Sigmoid colon (tissue), 7 donors: ENCODE measurements around the gene DAGLA. TPM values are rescaled to one million over a fixed set of nuclear protein-coding genes. Genes with fewer than 3 reads are reported as not detected.

ENCODE experiments used
- DNase-seq: peaks from one replicate; pipeline ENCODE4 v3.0.0-alpha.2; 2019
- H3K27ac ChIP-seq, 4 donors: fragments of 200-600 bp; sonication (generic); one replicate each; pipeline ENCODE4 v1.5.1; 2016 to 2019; ENCODE audit warnings: mild to moderate bottlenecking in 1 of 4
- H3K27me3 ChIP-seq, 3 donors: fragments of 200-600 bp; sonication (generic); one replicate each; pipeline ENCODE4 v1.5.1; 2019; ENCODE audit warnings: mild to moderate bottlenecking in 1 of 3
- H3K36me3 ChIP-seq, 4 donors: fragments of 200-600 bp; sonication (generic); one replicate each; pipeline ENCODE4 v1.5.1; 2016 to 2019
- H3K4me1 ChIP-seq, 4 donors: fragments of 200-600 bp; sonication (generic); one replicate each; pipeline ENCODE4 v1.5.1; 2017 to 2019
- H3K4me3 ChIP-seq, 4 donors: fragments of 200-600 bp; sonication (generic); one replicate each; pipeline ENCODE4 v1.5.1; 2017 to 2019; ENCODE audit warnings: mild to moderate bottlenecking in 2 of 4, moderate library complexity in 1 of 4
- H3K9me3 ChIP-seq, 4 donors: fragments of 200-600 bp in 3 of 4; sonication (generic) in 3 of 4; one replicate each; pipeline versions ENCODE4 v1.5.1 to v1.6.1; 2013 to 2019
- EP300 ChIP-seq, 4 donors: sonication (generic); formaldehyde crosslinking; IDR thresholded peaks; one replicate each; pipeline ENCODE4 v1.6.1; 2017; ENCODE audit warnings: antibody characterized with exemption in 4 of 4
- POLR2A ChIP-seq, 2 donors: fragments of 450-650 bp; IDR thresholded peaks; one replicate each; pipeline ENCODE4 v1.6.1; 2016; ENCODE audit warnings: antibody characterized with exemption in 2 of 2, mild to moderate bottlenecking in 2 of 2, moderate library complexity in 2 of 2
- POLR2AphosphoS5 ChIP-seq, 4 donors: sonication (generic); formaldehyde crosslinking; IDR thresholded peaks; one replicate each; pipeline ENCODE4 v1.6.1; 2017; ENCODE audit warnings: antibody characterized with exemption in 4 of 4
- WGBS, 2 donors: extraction: QIAGEN DNeasy Blood & Tissue Kit; methylation state at CpG; one replicate each; pipeline ENCODE4 v1.1.7; 2013; 5-methylcytosine and 5-hydroxymethylcytosine counted together
- intact Hi-C: fragments of 100-400 bp; cut with DNase I; formaldehyde crosslinking; loops from one replicate; pipeline ENCODE4 v1.15.1; 2023
- polyA plus RNA-seq, 3 donors: library from polyadenylated mRNA; stranded (reverse); fragments of 200-250 nt; gene quantifications; one replicate each; pipeline ENCODE4 v1.2.3, GENCODE V29; 2013
- total RNA-seq, 4 donors: library from RNA; depleted of rRNA; stranded (reverse); fragments of >200 nt; gene quantifications; one replicate each; pipeline ENCODE4 v1.1.0, GENCODE V29; 2016
- TF ChIP-seq, protein P1 (sequence below), 4 experiments: fragments of 450-650 bp in 3 of 4; fragments of 200-600 bp in 1 of 4; IDR thresholded peaks; one replicate each; pipeline ENCODE4 v1.5.1; 2016 to 2019; ENCODE audit warnings: antibody characterized with exemption in 4 of 4, mild to moderate bottlenecking in 3 of 4, moderate library complexity in 2 of 4
- donor health status: healthy with polysubstance abuse.
- donor health status: Bipolar disorder and iron deficiency.
- donor health status: healthy.

Gene DAGLA
- total and polyA plus RNA-seq, 7 donors, result 1.8 to 6.2 (median 2.1) TPM

DNA sequence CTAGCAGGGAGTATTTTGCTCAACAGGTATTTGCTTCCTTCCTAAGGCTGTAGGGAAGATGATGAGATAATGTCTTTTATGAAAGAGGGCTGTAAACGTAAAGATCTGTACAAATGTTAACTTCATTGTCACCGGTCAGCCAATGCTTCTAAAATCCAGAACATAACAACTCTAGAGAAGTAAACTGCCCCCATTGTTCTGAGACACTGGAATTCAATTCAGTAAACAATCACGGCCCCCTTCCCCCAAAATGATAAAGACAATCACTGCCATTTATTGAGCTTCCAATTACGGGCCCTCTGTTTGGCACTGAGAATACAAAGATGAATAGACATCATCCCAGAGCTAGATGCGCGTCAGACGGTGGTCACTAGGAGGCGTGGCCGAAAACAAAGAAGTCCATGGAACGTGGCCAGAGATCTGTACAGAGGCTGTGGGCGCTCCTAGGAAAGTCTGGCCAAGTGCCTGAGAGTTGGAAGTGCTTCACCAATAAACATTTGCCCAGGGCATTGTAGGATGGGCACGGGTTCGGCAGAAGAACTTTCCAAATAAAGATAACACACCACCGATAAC, 111.6 kb downstream of the DAGLA start:
- Histone ChIP-seq H3K9me3 (no peaks in the 10 kb centered on the region), H3K36me3 (peaks cover 19 to 44% (median 28%) of the 10 kb centered on the region in 4 donors), H3K4me1 (peaks cover 0 to 26% (median 19%) of the 10 kb centered on the region in 4 donors), H3K27ac (peak overlapping the region; percentile 92 to 94 (median 93)), H3K4me3 (peak overlapping the region; percentile 62 to 89 (median 73)), H3K27me3 (no peaks in the 10 kb centered on the region)
- peak in 2 of 4 donors; percentile 7 to 14 for TF ChIP-seq POLR2AphosphoS5 (IDR thresholded peaks at IDR 0.05)
- TF ChIP-seq, protein P1, sequence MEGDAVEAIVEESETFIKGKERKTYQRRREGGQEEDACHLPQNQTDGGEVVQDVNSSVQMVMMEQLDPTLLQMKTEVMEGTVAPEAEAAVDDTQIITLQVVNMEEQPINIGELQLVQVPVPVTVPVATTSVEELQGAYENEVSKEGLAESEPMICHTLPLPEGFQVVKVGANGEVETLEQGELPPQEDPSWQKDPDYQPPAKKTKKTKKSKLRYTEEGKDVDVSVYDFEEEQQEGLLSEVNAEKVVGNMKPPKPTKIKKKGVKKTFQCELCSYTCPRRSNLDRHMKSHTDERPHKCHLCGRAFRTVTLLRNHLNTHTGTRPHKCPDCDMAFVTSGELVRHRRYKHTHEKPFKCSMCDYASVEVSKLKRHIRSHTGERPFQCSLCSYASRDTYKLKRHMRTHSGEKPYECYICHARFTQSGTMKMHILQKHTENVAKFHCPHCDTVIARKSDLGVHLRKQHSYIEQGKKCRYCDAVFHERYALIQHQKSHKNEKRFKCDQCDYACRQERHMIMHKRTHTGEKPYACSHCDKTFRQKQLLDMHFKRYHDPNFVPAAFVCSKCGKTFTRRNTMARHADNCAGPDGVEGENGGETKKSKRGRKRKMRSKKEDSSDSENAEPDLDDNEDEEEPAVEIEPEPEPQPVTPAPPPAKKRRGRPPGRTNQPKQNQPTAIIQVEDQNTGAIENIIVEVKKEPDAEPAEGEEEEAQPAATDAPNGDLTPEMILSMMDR (IDR thresholded peaks at IDR 0.05), result no peak
- no peak for TF ChIP-seq POLR2A (IDR thresholded peaks at IDR 0.05)
- TF ChIP-seq EP300 (IDR thresholded peaks at IDR 0.05), result no peak
- peak; percentile 90 for DNase-seq
- 2 to 4% methylated on average over 14 of the region's 14 CpGs for WGBS, 2 donors
- intact Hi-C loops, result loop anchor here (2.0 kb wide), 1 partner anchor 23 kb away; no protein-coding TSS in a partner anchor

DNA sequence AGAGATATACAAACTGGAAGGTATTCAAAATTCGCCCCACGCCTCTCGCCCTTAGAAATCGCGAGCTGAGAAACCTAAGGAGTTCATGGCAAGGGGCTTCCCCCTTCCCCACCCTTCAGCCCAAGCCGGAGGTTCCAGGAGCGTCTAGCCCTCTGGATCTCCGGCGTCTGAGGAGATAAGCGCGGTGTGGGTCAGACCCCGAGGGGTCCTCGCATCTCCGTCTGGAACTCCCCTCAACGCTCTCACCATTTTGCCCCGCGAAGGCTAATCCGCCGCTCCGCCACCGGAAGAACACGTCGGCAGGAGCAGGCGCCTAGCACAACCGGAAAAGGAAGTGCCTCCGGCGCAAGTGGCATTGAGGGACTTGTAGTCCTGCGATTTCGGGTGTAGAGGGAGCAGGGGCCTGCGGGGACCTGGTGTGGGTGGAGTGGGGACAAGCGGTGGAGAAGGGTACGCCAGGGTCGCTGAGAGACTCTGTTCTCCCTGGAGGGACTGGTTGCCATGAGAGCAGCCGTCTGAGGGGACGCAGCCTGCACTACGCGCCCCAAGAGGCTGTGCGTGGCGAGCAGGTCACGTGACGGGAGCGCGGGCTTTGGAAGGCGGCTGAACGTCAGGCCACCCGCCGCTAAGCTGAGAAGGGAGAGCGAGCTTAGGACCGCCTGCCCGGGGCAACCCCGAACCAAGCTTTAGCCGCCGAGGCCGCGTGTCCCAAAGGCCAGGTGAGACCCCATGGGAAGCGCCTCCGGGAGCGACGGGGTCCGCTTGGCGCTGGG, 112.3 kb downstream of the DAGLA start, which contains the start of the genes FEN1 and TMEM258:
Gene FEN1, plus strand, starts transcription at position 602 of the 773 bp plus-strand sequence. CDS start 2,451 bp downstream, outside the sequence.
Gene TMEM258, minus strand, starts transcription at position 290 of the 773 bp plus-strand sequence. Its CDS starts 41 bp downstream, at position 249.
- no peaks in the 10 kb centered on the region for H3K9me3 ChIP-seq
- peak within 1 kb of the TSS; percentile 62 to 89 (median 73) for H3K4me3 ChIP-seq
- peaks cover 13 to 38% (median 23%) of the 10 kb centered on the region in 4 donors for H3K36me3 ChIP-seq
- peak within 1 kb of the TSS; percentile 92 to 94 (median 93) for H3K27ac ChIP-seq
- H3K4me1 ChIP-seq, result peaks cover 0 to 28% (median 21%) of the 10 kb centered on the region in 4 donors
- intact Hi-C loops, result loop anchor here (2.0 kb wide), 1 partner anchor 22 kb away; no protein-coding TSS in a partner anchor
- 0% methylated on average over 61 of the region's 61 CpGs for WGBS, 2 donors
- TF ChIP-seq EP300 (IDR thresholded peaks at IDR 0.05) (no peak), POLR2AphosphoS5 (IDR thresholded peaks at IDR 0.05) (peak; percentile 87 to 92 (median 90)), POLR2A (IDR thresholded peaks at IDR 0.05) (peak; percentile 56 to 68)
- TF ChIP-seq, protein P1 (IDR thresholded peaks at IDR 0.05), result peak in 2 of 4 experiments; percentile 4 to 36
- DNase-seq, result peak; percentile 94
- no peaks in the 10 kb centered on the region for H3K27me3 ChIP-seq

DNA sequence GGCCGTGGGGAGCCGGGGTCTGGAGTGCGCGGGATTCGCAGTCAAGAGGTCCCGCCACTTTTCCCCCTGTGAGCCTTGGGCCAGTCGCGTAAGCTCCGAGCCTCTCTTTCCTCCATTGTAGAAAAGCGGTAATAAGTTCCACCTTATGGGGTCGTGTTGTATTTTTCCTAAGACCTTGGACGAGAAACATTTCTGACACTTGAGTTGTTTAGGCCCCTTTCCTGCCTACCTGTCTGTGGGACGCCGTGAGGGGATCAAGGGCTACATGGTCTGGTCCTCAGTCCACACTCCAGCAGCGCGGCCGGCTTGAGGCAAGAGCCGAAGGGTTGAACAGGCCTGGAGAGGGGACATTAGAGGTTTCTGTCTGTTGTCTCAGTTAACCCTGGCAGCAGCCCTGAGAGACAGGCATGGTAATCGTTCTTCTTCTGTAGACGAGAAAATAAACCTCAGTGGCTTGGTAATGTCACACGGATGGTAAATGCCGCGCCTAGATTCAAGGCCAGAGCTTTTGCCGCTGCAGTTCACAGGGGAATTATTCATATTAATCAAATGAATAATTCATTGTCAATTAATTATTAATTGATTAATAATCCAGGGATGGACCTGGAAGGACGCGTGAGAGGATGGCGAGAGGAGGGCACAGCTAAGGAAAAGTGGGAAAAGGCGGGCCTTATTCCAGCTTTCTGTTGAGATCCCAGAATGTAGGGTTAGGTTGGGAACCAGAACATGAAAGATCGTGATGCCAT, 113.1 kb downstream of the DAGLA start:
- no peaks in the 10 kb centered on the region for H3K27me3 ChIP-seq
- intact Hi-C loops, result loop anchor here (2.0 kb wide), 1 partner anchor 22 kb away; no protein-coding TSS in a partner anchor
- H3K4me1 ChIP-seq, result peaks cover 0 to 31% (median 24%) of the 10 kb centered on the region in 4 donors
- H3K36me3 ChIP-seq, result peaks cover 10 to 30% (median 16%) of the 10 kb centered on the region in 4 donors
- peak overlapping the region; percentile 62 to 89 (median 73) for H3K4me3 ChIP-seq
- H3K9me3 ChIP-seq, result no peaks in the 10 kb centered on the region
- TF ChIP-seq EP300 (IDR thresholded peaks at IDR 0.05), result no peak
- TF ChIP-seq, protein P1 (IDR thresholded peaks at IDR 0.05), result no peak
- no peak for TF ChIP-seq POLR2AphosphoS5 (IDR thresholded peaks at IDR 0.05)
- TF ChIP-seq POLR2A (IDR thresholded peaks at IDR 0.05), result no peak
- DNase-seq, result no peak
- peak overlapping the region; percentile 92 to 94 (median 93) for H3K27ac ChIP-seq
- WGBS, 2 donors, result 3 to 5% methylated on average over 29 of the region's 29 CpGs

DNA sequence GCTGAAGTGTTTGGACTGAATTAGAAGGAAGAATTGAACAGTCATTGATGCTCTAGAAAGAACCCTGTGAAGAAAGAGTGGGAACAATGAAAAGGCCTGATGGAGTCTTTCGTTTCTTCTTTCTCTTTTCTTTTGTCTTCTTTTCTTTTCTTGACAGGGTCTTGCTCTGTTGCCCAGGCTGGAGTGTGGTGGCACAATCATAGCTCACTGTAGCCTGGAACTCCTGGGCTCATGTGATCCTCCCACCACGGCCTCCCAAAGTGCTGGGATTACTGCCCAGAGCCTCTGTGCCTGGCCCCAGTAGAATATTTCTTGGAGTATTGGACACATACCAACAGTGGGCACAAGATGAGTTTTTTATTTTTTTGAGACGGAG, 113.6 kb downstream of the DAGLA start:
- no peak for DNase-seq
- intact Hi-C loops, result loop anchor here (2.0 kb wide), 1 partner anchor 21 kb away; no protein-coding TSS in a partner anchor
- H3K27me3 ChIP-seq, result no peaks in the 10 kb centered on the region
- TF ChIP-seq POLR2AphosphoS5 (IDR thresholded peaks at IDR 0.05) (no peak), EP300 (IDR thresholded peaks at IDR 0.05) (no peak)
- H3K9me3 ChIP-seq, result no peaks in the 10 kb centered on the region
- 67 to 68% methylated on average over 3 of the region's 3 CpGs for WGBS, 2 donors
- H3K36me3 ChIP-seq, result peaks cover 10 to 24% (median 14%) of the 10 kb centered on the region in 4 donors
- no peak overlapping the region for H3K4me3 ChIP-seq
- no peak overlapping the region for H3K27ac ChIP-seq
- peaks cover 0 to 31% (median 24%) of the 10 kb centered on the region in 4 donors for H3K4me1 ChIP-seq
